Naive B cell (primary cell): Measurements from ENCODE around the gene DUSP10. TPM values are rescaled to one million over a fixed set of nuclear protein-coding genes. Genes with fewer than 3 reads are reported as not detected.
A peak's percentile ranks its signal among the peaks of the same experiment; 100 is the strongest.

ENCODE experiments used
- ATAC-seq, 2 donors: fragments of 150-1000 bp; cut with Tn5 transposase; 2 replicates each; pipeline ENCODE4 v1.10.0; 2021; ENCODE audit warnings: low read depth in 2 of 2, mild to moderate bottlenecking in 2 of 2, moderate library complexity in 2 of 2
- DNase-seq: peaks from one replicate; pipeline ENCODE4 v3.0.0; 2022
- H3K27ac Mint-ChIP-seq, 6 donors: one replicate each; pipeline ENCODE4 v1.8.0; 2020 to 2022; ENCODE audit warnings: mild to moderate bottlenecking in 6 of 6, mixed read lengths in 6 of 6, moderate library complexity in 5 of 6, inconsistent platforms in 2 of 6
- H3K27me3 Mint-ChIP-seq, 3 donors: one replicate each; pipeline ENCODE4 v1.8.0; 2021 to 2022; ENCODE audit warnings: mixed read lengths in 3 of 3, mild to moderate bottlenecking in 1 of 3
- H3K36me3 Mint-ChIP-seq, 2 donors: one replicate each; pipeline ENCODE4 v1.8.0; 2020 to 2022; ENCODE audit warnings: mixed read lengths in 2 of 2, inconsistent platforms in 1 of 2, mild to moderate bottlenecking in 1 of 2
- H3K4me1 Mint-ChIP-seq, 3 donors: one replicate each; pipeline ENCODE4 v1.8.0; 2020 to 2022; ENCODE audit warnings: mixed read lengths in 3 of 3, inconsistent platforms in 1 of 3, mild to moderate bottlenecking in 1 of 3, moderate library complexity in 1 of 3
- H3K4me3 Mint-ChIP-seq, 8 donors: one replicate each; pipeline ENCODE4 v1.8.0; 2020 to 2022; ENCODE audit warnings: mild to moderate bottlenecking in 8 of 8, mixed read lengths in 8 of 8, moderate library complexity in 8 of 8, inconsistent platforms in 2 of 8
- H3K9me3 Mint-ChIP-seq, 7 donors: one replicate each; pipeline ENCODE4 v1.8.0; 2020 to 2022; ENCODE audit warnings: mixed read lengths in 7 of 7, mild to moderate bottlenecking in 5 of 7, inconsistent platforms in 2 of 7, moderate library complexity in 1 of 7
- polyA plus RNA-seq, 6 donors: library from polyadenylated mRNA; unstranded; fragments of 300-500 nt; fragmentation: Illumina TruSeq; gene quantifications; one replicate each; pipeline ENCODE4 v1.2.3, GENCODE V29; 2021; ENCODE audit warnings: low read depth in 6 of 6

DUSP10 gene
- polyA plus RNA-seq, 6 donors from 2014 or later, result 2.7 to 23.1 (median 10.0) TPM

DNA sequence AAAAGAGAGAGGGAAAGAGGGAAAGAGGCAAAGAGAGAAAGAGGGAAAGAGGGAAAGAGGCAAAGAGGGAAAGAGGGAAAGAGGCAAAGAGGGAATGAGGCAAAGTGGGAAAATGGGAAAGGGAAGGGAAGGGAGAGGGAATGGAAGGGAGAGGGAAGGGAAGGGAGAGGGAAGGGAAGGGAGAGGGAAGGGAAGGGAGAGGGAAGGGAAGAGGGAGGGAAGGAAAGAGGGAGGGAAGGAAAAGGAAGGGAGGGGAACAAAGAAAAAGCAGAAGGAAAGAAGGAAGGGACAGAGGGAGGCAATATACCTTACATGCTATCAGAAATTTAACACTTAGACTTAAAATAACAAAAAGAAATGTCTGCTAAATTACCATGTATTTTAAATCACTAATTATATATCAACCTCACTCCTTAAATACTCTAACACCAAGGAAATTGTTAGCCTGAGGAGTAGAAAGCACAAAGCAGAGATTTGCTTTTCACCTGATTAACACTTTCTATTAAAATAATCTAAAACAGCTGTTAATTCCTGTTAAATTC, 41.8 kb downstream of the DUSP10 start:
- DNase-seq, result no peak
- Mint-ChIP-seq H3K9me3 (no peaks in the 10 kb centered on the region), H3K27me3 (no peaks in the 10 kb centered on the region), H3K27ac (peak overlapping the region in 1 of 6 donors; percentile 93), H3K4me1 (peaks cover 0 to 6% (median 0%) of the 10 kb centered on the region in 3 donors), H3K4me3 (no peak overlapping the region), H3K36me3 (peaks cover 20 to 30% of the 10 kb centered on the region in 2 donors)
- no peak for ATAC-seq

DNA sequence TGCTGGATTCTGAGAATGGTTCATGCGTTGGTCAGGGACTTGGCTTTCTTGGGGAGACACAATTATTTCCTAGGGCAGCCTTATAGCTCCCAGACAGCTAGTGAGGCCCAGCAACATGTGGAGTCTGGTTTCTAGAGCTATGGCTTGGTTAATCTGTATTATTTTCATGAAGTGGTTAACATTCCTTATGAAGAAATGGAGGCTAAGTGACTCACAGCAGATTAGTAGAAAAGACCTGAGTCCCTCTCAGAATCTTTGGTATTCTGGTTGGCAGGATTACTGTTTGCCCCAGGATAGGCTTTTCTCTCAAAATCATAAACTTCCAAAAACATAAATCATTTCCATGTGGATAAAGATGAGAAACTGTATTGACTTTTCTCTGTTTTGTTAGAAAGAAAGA, 42.3 kb downstream of the DUSP10 start:
- H3K9me3 Mint-ChIP-seq, result no peaks in the 10 kb centered on the region
- no peak for DNase-seq
- H3K27me3 Mint-ChIP-seq, result no peaks in the 10 kb centered on the region
- peak overlapping the region in 1 of 6 donors; percentile 93 for H3K27ac Mint-ChIP-seq
- no peak for ATAC-seq
- H3K36me3 Mint-ChIP-seq, result peaks cover 20 to 28% of the 10 kb centered on the region in 2 donors
- H3K4me3 Mint-ChIP-seq, result no peak overlapping the region
- peaks cover 0 to 6% (median 0%) of the 10 kb centered on the region in 3 donors for H3K4me1 Mint-ChIP-seq

DNA sequence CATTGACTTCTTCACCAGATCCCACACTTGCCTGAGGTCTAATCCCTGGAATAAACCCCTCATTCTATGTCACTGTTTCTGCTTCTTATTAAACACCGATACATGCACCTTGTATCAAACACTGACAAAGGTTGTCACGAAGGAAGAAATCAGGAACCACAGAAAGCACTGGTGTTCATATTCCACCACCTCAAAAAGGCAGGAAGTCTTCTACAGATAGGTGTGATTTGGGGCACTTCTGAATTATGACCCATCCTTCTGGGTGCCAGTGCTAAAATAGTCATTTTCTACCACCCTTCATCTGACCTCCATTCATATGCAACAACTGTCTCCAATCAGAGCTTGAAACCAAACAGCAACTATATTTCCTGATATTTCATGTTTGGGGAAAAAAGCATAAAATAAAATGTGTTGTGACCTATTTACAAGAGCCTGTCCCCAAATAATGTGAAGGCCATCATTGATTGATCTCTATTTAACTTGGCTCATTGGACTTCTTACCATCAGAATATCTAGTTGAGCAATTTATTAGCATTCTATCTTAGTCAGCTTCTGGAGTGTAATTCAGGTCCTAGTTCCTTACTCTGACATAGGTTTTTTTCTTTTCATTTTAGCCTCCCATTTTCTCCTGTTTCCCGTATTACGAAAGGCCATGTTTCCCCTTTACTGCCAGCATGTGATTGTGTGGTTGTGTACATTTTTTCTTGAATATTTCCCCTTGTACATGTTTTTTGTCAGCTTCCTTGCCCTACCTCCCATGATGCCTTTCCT, 43.1 kb downstream of the DUSP10 start:
- Mint-ChIP-seq H3K27me3 (no peaks in the 10 kb centered on the region), H3K4me1 (peaks cover 0 to 6% (median 0%) of the 10 kb centered on the region in 3 donors), H3K27ac (peak overlapping the region in 3 of 6 donors; percentile 29 to 54 (median 34)), H3K9me3 (peaks cover 0 to 1% (median 0%) of the 10 kb centered on the region in 7 donors), H3K4me3 (no peak overlapping the region), H3K36me3 (peaks cover 19 to 20% of the 10 kb centered on the region in 2 donors)
- ATAC-seq (no peak), DNase-seq (no peak)

DNA sequence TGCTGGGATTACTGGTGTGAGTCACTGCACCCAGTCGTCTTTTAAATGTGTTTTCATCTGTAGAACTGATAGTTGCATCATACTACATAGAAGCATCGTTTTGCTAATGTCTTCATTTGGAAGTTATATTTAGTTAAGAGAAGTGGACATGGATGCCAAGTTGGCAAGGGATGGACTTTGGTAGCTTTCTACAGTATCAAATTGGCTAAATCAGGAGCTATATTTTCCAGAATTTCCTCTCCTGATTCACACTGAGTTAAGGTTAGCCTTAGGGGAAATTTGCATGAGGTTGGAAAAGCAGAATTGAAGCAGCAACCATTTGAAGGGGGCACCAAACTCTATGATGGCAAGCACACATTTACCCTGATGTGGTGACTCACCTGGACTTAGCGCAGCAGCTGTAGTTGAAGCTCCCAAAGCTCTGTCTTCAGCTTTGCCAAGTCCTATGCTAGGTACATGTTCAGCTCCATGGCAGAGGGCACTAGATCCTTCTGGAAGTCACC, 43.9 kb downstream of the DUSP10 start:
- Mint-ChIP-seq H3K9me3 (peaks cover 0 to 9% (median 0%) of the 10 kb centered on the region in 7 donors), H3K4me3 (no peak overlapping the region), H3K4me1 (peaks cover 0 to 6% (median 0%) of the 10 kb centered on the region in 3 donors), H3K27me3 (no peaks in the 10 kb centered on the region), H3K36me3 (peaks cover 16 to 20% of the 10 kb centered on the region in 2 donors), H3K27ac (peak overlapping the region in 1 of 6 donors; percentile 34)
- ATAC-seq (no peak), DNase-seq (no peak)

DNA sequence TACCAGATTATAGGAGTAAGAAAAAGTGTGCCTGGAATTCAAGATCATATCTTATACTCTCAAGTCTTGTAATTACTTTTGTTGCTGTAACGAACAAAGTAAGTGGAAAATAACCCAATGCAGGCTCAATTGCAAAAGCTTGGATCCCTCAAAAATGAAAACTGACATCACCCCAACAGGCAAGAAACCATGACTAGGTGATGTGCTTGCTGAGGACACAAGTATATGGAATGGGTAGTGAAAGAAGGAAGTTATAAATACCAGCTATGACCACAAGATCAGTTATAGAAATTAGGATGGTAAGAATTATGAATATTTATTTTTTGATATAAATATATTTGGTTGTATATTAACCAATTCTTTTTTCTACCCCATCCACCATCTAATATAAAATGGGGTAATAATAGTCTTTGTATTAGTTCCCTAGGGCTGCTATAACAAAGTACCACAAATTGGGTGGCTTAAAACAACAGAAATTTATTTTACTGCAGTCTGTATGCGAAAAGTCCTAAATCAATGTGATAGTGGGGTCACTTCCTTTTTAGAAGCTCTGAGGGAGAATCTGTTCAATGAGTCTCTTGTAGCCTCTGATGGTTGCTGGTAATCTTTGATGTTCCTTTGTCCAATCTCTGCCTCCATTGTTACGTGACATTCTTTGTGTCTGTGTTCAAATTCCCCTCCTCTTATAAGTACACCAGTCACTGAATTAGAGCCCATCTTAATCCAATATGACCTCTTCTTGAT, 45.0 kb downstream of the DUSP10 start:
- no peak for ATAC-seq
- Mint-ChIP-seq H3K4me1 (peaks cover 0 to 6% (median 0%) of the 10 kb centered on the region in 3 donors), H3K27ac (no peak overlapping the region), H3K36me3 (peaks cover 10 to 12% of the 10 kb centered on the region in 2 donors), H3K27me3 (no peaks in the 10 kb centered on the region), H3K4me3 (no peak overlapping the region), H3K9me3 (peaks cover 0 to 10% (median 0%) of the 10 kb centered on the region in 7 donors)
- no peak for DNase-seq

DNA sequence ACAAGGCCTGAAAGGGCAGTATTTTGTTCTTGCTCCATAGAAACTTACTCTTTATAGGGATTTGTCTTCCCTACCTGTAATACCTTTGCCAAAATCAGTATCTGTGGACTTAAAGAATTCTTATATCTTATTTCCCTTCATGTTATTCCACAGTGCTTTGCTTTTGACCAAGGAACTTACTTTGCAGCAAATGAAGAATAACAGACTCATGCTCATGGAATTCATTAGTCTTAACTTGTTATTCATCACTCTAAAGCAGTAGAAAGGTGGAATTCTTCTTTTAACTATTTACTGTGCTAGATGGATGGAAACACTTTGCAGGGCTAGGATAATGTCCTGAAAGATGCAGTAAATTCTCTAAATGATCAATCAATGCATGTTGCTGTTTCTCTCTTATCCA, 45.9 kb downstream of the DUSP10 start:
- H3K4me1 Mint-ChIP-seq, result peaks cover 0 to 6% (median 0%) of the 10 kb centered on the region in 3 donors
- no peak overlapping the region for H3K4me3 Mint-ChIP-seq
- H3K27me3 Mint-ChIP-seq, result no peaks in the 10 kb centered on the region
- ATAC-seq (no peak), DNase-seq (no peak)
- peaks cover 0 to 10% (median 0%) of the 10 kb centered on the region in 7 donors for H3K9me3 Mint-ChIP-seq
- H3K36me3 Mint-ChIP-seq, result peaks cover 4 to 9% of the 10 kb centered on the region in 2 donors
- H3K27ac Mint-ChIP-seq, result no peak overlapping the region

DNA sequence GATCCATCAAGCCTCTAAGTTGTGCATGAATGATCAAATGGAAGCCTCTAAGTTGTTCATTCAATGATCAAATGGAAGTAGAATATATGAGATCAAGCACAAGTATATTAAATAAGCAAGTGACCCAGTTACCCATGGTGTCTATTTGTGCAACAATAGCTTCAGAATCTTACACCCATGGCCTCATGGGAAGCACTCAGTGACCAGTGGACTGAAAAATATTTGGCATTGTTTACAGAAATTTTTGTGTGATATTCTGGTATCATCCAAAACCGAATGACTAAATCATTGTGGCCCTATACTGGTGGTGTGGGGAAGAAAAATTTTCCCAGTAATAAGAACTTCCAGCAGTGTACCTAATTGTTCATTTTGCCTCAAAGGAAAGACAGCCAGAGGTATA, 46.6 kb downstream of the DUSP10 start:
- H3K4me3 Mint-ChIP-seq, result no peak overlapping the region
- H3K36me3 Mint-ChIP-seq, result peaks cover 4 to 9% of the 10 kb centered on the region in 2 donors
- ATAC-seq, result no peak
- H3K4me1 Mint-ChIP-seq, result peaks cover 0 to 6% (median 0%) of the 10 kb centered on the region in 3 donors
- H3K9me3 Mint-ChIP-seq, result peaks cover 0 to 10% (median 0%) of the 10 kb centered on the region in 7 donors
- H3K27me3 Mint-ChIP-seq, result no peaks in the 10 kb centered on the region
- DNase-seq, result no peak
- no peak overlapping the region for H3K27ac Mint-ChIP-seq

DNA sequence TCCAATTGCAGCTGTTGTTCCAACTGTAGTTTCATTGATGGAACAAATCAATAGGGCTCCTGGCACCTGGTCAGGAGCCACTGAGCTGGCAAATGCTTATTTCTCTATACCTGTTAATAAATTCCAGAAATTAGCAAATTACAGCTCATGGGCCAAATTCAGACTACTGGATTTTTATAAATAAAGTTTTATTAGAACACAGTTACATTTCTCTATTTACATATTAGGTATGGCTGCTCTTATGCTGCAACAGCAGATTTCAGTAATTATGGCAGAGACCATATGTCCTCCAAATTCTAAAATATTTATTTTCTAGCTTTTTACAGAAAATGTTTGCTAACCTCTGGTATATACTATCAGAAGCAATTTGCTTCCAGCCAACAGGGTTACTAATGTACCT, 47.8 kb downstream of the DUSP10 start:
- Mint-ChIP-seq H3K9me3 (peaks cover 0 to 10% (median 0%) of the 10 kb centered on the region in 7 donors), H3K27me3 (no peaks in the 10 kb centered on the region), H3K4me1 (peaks cover 0 to 6% (median 0%) of the 10 kb centered on the region in 3 donors), H3K36me3 (peaks cover 4 to 9% of the 10 kb centered on the region in 2 donors), H3K4me3 (no peak overlapping the region), H3K27ac (no peak overlapping the region)
- DNase-seq, result no peak
- ATAC-seq, result no peak

DNA sequence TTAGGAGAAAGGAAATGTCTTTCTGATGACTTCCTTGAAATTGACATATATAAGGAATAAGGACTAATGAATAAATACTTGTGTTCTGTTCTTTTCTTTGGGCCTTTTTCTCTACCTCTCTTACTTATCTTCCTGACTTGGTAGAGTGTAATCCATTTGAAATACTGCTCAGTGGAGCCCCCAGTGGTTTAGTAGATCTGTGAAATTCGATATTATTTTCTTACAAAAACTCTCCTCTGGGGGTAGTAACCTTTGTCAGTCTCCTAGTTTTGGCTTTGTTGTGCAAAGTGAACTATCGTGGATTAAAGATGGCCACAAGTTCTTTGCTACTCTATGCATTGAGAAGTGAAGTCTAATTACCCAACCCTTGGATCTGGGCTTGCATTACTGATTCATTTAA, 48.8 kb downstream of the DUSP10 start:
- no peak overlapping the region for H3K4me3 Mint-ChIP-seq
- no peaks in the 10 kb centered on the region for H3K27me3 Mint-ChIP-seq
- H3K36me3 Mint-ChIP-seq, result peaks cover 0 to under 1% of the 10 kb centered on the region in 2 donors
- no peak overlapping the region for H3K27ac Mint-ChIP-seq
- ATAC-seq, result no peak
- DNase-seq, result no peak
- H3K4me1 Mint-ChIP-seq, result peaks cover 0 to 4% (median 4%) of the 10 kb centered on the region in 3 donors
- H3K9me3 Mint-ChIP-seq, result peaks cover 0 to 10% (median 0%) of the 10 kb centered on the region in 7 donors

DNA sequence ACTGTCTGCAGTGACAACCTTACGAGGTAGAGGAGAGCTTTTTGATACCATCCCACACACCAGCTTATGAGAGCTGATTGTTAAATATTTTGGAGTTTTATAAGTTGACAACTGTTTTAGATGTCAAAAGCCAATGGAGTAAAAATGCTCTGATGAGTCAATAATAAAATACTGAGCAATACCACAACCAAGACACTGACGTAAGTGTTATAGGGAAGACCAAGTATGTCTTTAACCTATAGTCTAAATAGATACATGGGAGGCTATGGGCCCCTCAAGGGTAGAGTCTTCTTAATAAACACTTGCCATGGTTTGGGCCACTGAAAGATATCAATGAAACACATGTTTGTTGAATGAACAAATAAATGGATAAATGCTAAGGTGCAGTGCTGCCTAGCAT, 49.2 kb downstream of the DUSP10 start:
- H3K9me3 Mint-ChIP-seq, result peaks cover 0 to 10% (median 0%) of the 10 kb centered on the region in 7 donors
- H3K4me1 Mint-ChIP-seq, result peaks cover 0 to 4% (median 4%) of the 10 kb centered on the region in 3 donors
- H3K36me3 Mint-ChIP-seq, result no peaks in the 10 kb centered on the region
- no peak overlapping the region for H3K27ac Mint-ChIP-seq
- no peaks in the 10 kb centered on the region for H3K27me3 Mint-ChIP-seq
- DNase-seq (no peak), ATAC-seq (no peak)
- H3K4me3 Mint-ChIP-seq, result no peak overlapping the region

DNA sequence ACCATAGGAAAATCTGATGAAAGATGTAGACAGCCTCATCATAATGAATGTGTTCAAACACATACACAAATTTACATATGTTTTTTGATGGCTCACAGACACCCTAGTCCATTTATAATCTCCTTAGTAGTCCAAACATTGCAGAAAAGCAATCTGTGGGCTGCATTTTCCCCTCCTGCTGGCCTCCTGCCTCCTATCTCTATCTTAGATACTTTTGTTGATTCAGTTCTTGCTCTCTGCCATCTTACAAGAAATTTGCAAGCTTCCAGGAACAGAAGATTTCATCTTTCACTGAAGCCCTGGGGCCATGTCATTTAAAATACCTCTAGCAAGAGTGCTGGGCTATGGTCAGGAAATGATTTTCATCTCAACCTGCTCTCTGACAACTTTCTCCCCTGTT, 50.6 kb downstream of the DUSP10 start:
- Mint-ChIP-seq H3K27ac (no peak overlapping the region), H3K9me3 (peaks cover 0 to 10% (median 0%) of the 10 kb centered on the region in 7 donors), H3K27me3 (no peaks in the 10 kb centered on the region), H3K4me3 (no peak overlapping the region), H3K36me3 (no peaks in the 10 kb centered on the region), H3K4me1 (peaks cover 0 to 4% (median 0%) of the 10 kb centered on the region in 3 donors)
- DNase-seq (no peak), ATAC-seq (no peak)

DNA sequence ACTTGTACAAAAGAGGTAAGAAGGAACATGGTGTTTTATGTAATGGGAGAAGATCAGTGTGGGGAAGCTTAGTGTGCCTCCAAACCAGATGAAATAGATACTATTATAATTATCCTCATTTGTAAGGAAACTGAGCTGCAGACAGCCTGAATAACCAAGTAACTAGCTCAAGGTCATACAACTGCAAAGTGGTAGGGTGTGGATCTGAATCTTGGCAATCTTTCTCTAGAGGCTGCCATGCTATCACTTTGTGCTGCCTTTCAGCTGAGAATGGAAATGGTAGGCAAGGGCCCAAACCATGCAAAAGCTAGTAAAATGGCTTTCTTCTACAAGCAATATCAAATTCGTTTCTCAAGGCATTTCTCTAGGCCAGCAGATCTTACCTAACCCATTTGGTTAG, 51.0 kb downstream of the DUSP10 start:
- H3K36me3 Mint-ChIP-seq, result no peaks in the 10 kb centered on the region
- H3K9me3 Mint-ChIP-seq, result peaks cover 0 to 10% (median 0%) of the 10 kb centered on the region in 7 donors
- no peak for DNase-seq
- no peak for ATAC-seq
- peaks cover 0 to 4% (median 0%) of the 10 kb centered on the region in 3 donors for H3K4me1 Mint-ChIP-seq
- H3K4me3 Mint-ChIP-seq, result no peak overlapping the region
- no peak overlapping the region for H3K27ac Mint-ChIP-seq
- no peaks in the 10 kb centered on the region for H3K27me3 Mint-ChIP-seq

DNA sequence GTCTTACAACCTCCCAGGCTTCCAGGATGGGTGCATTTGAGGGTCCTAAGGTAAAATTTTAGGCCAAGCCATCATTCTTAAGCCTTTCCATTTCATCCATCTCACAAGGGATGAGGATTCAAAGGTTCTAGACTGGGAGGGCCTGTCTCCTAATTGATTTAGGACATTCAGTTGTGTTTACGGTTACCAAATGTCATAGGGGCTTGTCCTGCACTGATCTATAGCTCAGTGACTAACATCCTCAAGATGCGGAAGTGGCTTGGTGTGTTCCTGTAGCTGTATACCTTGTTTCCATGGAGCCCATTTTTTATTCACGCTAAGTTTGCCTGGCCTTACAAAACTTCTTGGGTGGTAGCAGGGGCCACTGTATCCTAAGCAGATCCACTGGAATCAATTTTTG, 52.8 kb downstream of the DUSP10 start:
- no peak overlapping the region for H3K4me3 Mint-ChIP-seq
- no peaks in the 10 kb centered on the region for H3K27me3 Mint-ChIP-seq
- DNase-seq (no peak), ATAC-seq (peak; percentile 27 to 48)
- no peaks in the 10 kb centered on the region for H3K36me3 Mint-ChIP-seq
- no peak overlapping the region for H3K27ac Mint-ChIP-seq
- peaks cover 0 to 4% (median 0%) of the 10 kb centered on the region in 3 donors for H3K4me1 Mint-ChIP-seq
- peaks cover 0 to 10% (median 0%) of the 10 kb centered on the region in 7 donors for H3K9me3 Mint-ChIP-seq
